A549 treated with AZD2906 at 1 μM for 4 hours (cell line): ENCODE data around the gene OR5H2. TPM values are rescaled to one million over a fixed set of nuclear protein-coding genes. Genes with fewer than 3 reads are reported as not detected.

Experiments
- total RNA-seq: library from RNA; stranded (reverse); fragments of 200-300 nt; extraction: Qiagen RNA extraction; gene quantifications from 5 replicates; pipeline ENCODE4 v1.2.3, GENCODE V29; 2022

The OR5H2 gene
- not detected in 5 replicates for total RNA-seq

GRCh38 chr3:98282205-98282604 lies at the start of gene OR5H2:
Gene OR5H2, plus strand, starts transcription at chr3:98282505. Its CDS starts 398 bp downstream, at chr3:98282903.

DNA sequence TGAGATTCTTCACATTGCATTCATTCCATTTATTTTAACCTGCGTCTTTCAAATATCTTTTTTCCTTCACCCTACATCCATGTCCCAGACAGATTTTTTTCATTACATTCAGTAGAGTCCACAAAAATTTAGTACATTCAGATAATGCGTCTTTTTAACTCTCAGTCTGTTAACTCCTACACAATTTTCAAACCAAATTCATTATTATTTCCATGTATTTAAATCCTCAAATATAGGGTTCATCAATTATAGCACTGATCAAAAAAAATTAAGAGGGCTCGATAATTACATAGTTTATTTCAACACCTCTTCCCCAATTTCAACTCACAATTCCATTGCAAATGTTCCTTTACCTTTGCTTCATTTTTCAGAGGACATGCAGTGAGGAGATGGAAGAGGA lies 18.4 kb upstream of the OR5H2 start, which contains the start of gene OR5H6:
Gene OR5H6 (plus strand): TSS at position 301 of the 400 bp plus-strand sequence. CDS start 89 bp downstream, at position 390.

Other genes starting within 250 kb of the OR5H2 start
- gene GABRR3, start 247.2 kb upstream of the OR5H2 start, total RNA-seq = not detected in 5 replicates
- gene OR5AC2, start 195.3 kb upstream of the OR5H2 start, total RNA-seq = not detected in 5 replicates
- not detected in 5 replicates for gene OR5H1, start 151.8 kb upstream of the OR5H2 start, total RNA-seq
- gene OR5H14, start 135.0 kb upstream of the OR5H2 start, total RNA-seq = not detected in 5 replicates
- gene OR5H15, start 115.8 kb upstream of the OR5H2 start, total RNA-seq = not detected in 5 replicates
- gene OR5H6, start 18.3 kb upstream of the OR5H2 start, total RNA-seq = not detected in 5 replicates
- gene OR5K4, start 71.3 kb downstream of the OR5H2 start, total RNA-seq = not detected in 5 replicates
- not detected in 5 replicates for gene OR5K3, start 108.2 kb downstream of the OR5H2 start, total RNA-seq
- gene OR5K1, start 180.7 kb downstream of the OR5H2 start, total RNA-seq = not detected in 5 replicates
- gene OR5K2, start 215.2 kb downstream of the OR5H2 start, total RNA-seq = not detected in 5 replicates
- gene CLDND1, start 240.4 kb downstream of the OR5H2 start, total RNA-seq = 45.0 to 66.3 TPM (median 55.8 TPM) in 5 replicates
- not detected in 5 replicates for gene GPR15, start 249.5 kb downstream of the OR5H2 start, total RNA-seq